Measurements from ENCODE around the gene VWF.

VWF gene

GRCh38 chr12:6124411-6125309 lies at the start of gene VWF:
VWF (minus strand) TSS chr12:6124670; CDS start chr12:6123196, 1,474 bp downstream.
- Histone ChIP-seq H3K4me1 (no peaks in the 10 kb centered on the region), H4K20me1 (no peaks in the 10 kb centered on the region), H3K4me3 (no peak within 1 kb of the TSS), H3K27ac (no peak within 1 kb of the TSS), H3K9ac (no peak within 1 kb of the TSS), H3K9me3 (replicated peaks in 1 of 11) (no peaks in the 10 kb centered on the region), H3K27me3 (no peaks in the 10 kb centered on the region), H3K4me2 (no peak within 1 kb of the TSS), H3K36me3 (no peaks in the 10 kb centered on the region)
- no peak for TF ChIP-seq Cebpa-rat (IDR thresholded peaks at IDR 0.05)

DNA sequence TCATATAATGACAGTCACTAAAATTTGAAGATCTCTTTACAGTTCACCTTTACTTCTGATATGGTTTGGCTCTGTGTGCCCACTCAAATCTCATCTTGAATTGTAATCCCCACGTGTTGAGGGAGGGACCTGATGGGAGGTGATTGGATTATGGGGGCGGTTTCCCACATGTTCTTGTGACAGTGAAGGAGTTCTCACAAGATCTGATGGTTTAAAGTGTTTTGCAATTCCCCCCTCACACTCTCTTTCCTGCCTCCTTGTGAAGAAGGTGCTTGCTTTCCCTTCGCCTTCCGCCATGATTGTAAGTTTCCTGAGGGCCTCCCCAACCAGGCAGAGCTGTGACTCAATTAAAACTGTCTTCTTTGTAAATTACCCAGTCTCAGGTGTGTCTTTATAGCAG lies 48.4 kb upstream of the VWF start:
- Histone ChIP-seq H3K27me3 (no peaks in the 10 kb centered on the region), H3K9me3 (replicated peaks in 1 of 11) (peaks cover 0 to 28% (median 18%) of the 10 kb centered on the region in 11 experiments; a peak in 13 of 22 replicates), H3K36me3 (no peaks in the 10 kb centered on the region), H3K9ac (no peak overlapping the region), H3K4me3 (no peak overlapping the region), H3K4me1 (peaks cover 16 to 48% (median 26%) of the 10 kb centered on the region in 10 experiments), H4K20me1 (no peaks in the 10 kb centered on the region), H3K4me2 (no peak overlapping the region), H3K27ac (0 out of 22 replicates have a peak overlapping the region, but pooled peaks of 1 of the 11 experiments have one; percentile 45)
- TF ChIP-seq Cebpa-rat (IDR thresholded peaks at IDR 0.05) = no peak

DNA sequence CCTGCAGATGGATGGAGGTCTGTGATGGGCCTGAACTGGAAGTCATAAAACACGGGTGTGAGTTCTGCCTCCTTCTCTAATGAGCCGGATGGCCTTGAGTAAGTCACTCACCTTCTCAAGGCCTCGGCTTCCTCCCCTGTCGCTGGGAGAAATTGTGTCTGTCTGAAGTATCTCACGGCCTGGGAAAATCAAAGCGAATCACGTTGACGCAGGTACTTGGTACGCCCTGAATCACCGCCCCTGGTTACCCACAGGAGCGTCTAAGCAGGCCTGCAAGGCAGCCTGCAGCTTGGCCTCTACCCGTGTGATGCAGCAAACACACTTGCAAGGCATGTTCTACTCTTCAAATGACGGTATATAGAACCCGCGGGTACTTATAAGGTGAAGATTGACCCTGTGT lies 47.6 kb upstream of the VWF start:
- Histone ChIP-seq H3K36me3 (no peaks in the 10 kb centered on the region), H3K27ac (peak overlapping the region in 2 of 11 experiments; percentile 6 to 45; a peak in 3 of 22 replicates), H3K4me3 (no peak overlapping the region), H3K27me3 (no peaks in the 10 kb centered on the region), H3K9ac (no peak overlapping the region), H3K9me3 (replicated peaks in 1 of 11) (peaks cover 0 to 28% (median 18%) of the 10 kb centered on the region in 11 experiments; a peak in 13 of 22 replicates), H3K4me2 (no peak overlapping the region), H3K4me1 (peaks cover 24 to 46% (median 33%) of the 10 kb centered on the region in 10 experiments), H4K20me1 (no peaks in the 10 kb centered on the region)
- TF ChIP-seq Cebpa-rat (IDR thresholded peaks at IDR 0.05) = no peak

GRCh38 chr12:6171409-6172015 lies 47.0 kb upstream of the VWF start:
- H3K9ac ChIP-seq = no peak overlapping the region
- no peaks in the 10 kb centered on the region for H3K36me3 ChIP-seq
- no peak overlapping the region for H3K4me3 ChIP-seq
- TF ChIP-seq Cebpa-rat (IDR thresholded peaks at IDR 0.05) = no peak
- peak overlapping the region in 2 of 11 experiments; percentile 6 to 45; a peak in 3 of 22 replicates for H3K27ac ChIP-seq
- peaks cover 30 to 46% (median 38%) of the 10 kb centered on the region in 10 experiments for H3K4me1 ChIP-seq
- peaks cover 0 to 28% (median 19%) of the 10 kb centered on the region in 11 experiments; a peak in 13 of 22 replicates for H3K9me3 ChIP-seq (replicated peaks in 1 of 11)
- H3K4me2 ChIP-seq = no peak overlapping the region
- no peaks in the 10 kb centered on the region for H3K27me3 ChIP-seq
- no peaks in the 10 kb centered on the region for H4K20me1 ChIP-seq

GRCh38 chr12:6167327-6168280 lies 43.1 kb upstream of the VWF start:
- H3K36me3 ChIP-seq = no peaks in the 10 kb centered on the region; a peak in 1 of 22 replicates
- peaks cover 0 to 20% (median 16%) of the 10 kb centered on the region in 11 experiments; a peak in 17 of 22 replicates for H3K9me3 ChIP-seq (replicated peaks in 1 of 11)
- peak overlapping the region; percentile 61 to 95 (median 88) for H3K4me2 ChIP-seq
- peak in 5 of 11 experiments; percentile 8 to 59 (median 11); a peak in 3 of 22 replicates for TF ChIP-seq Cebpa-rat (IDR thresholded peaks at IDR 0.05)
- H3K9ac ChIP-seq = peak overlapping the region; percentile 61 to 85 (median 79)
- no peaks in the 10 kb centered on the region for H4K20me1 ChIP-seq
- peaks cover 33 to 78% (median 55%) of the 10 kb centered on the region in 10 experiments for H3K4me1 ChIP-seq
- H3K27ac ChIP-seq = peak overlapping the region; percentile 90 to 97 (median 94)
- H3K4me3 ChIP-seq = 0 out of 20 replicates have a peak overlapping the region, but pooled peaks of 2 of the 10 experiments have one; percentile 5 to 6
- H3K27me3 ChIP-seq = no peaks in the 10 kb centered on the region

GRCh38 chr12:6166808-6167207 lies 42.3 kb upstream of the VWF start:
- Histone ChIP-seq H3K4me1 (peaks cover 33 to 86% (median 57%) of the 10 kb centered on the region in 10 experiments), H3K27me3 (no peaks in the 10 kb centered on the region), H4K20me1 (no peaks in the 10 kb centered on the region), H3K9ac (peak overlapping the region; percentile 61 to 85 (median 79)), H3K4me3 (peak overlapping the region in 3 of 10 experiments; percentile 0 to 51 (median 6); a peak in 2 of 20 replicates), H3K4me2 (peak overlapping the region; percentile 61 to 95 (median 81)), H3K36me3 (no peaks in the 10 kb centered on the region; a peak in 1 of 22 replicates), H3K27ac (peak overlapping the region; percentile 90 to 97 (median 94)), H3K9me3 (replicated peaks in 1 of 11) (peaks cover 0 to 12% (median 9%) of the 10 kb centered on the region in 11 experiments; a peak in 17 of 22 replicates)
- no peak for TF ChIP-seq Cebpa-rat (IDR thresholded peaks at IDR 0.05)

- Histone ChIP-seq H3K4me2 (peak overlapping the region in 3 of 11 experiments; percentile 78 to 95 (median 79); a peak in 5 of 22 replicates), H3K4me1 (peaks cover 40 to 95% (median 70%) of the 10 kb centered on the region in 10 experiments), H3K9me3 (replicated peaks in 1 of 11) (peaks cover 0 to 9% (median 5%) of the 10 kb centered on the region in 11 experiments; a peak in 9 of 22 replicates), H3K4me3 (no peak overlapping the region), H4K20me1 (no peaks in the 10 kb centered on the region), H3K27me3 (no peaks in the 10 kb centered on the region), H3K27ac (peak overlapping the region in 5 of 11 experiments; percentile 94 to 97 (median 95); a peak in 4 of 22 replicates), H3K9ac (no peak overlapping the region), H3K36me3 (no peaks in the 10 kb centered on the region; a peak in 1 of 22 replicates)
- no peak for TF ChIP-seq Cebpa-rat (IDR thresholded peaks at IDR 0.05)
Observed at GRCh38 chr12:6165395-6165794, 40.9 kb upstream of the VWF start.

Data from BLaER1 treated with 17β-estradiol and CSF1 and Interleukin-3, amounts not matched to agents 10 nM and 100 nM (cell line).